HG03565 (cell line): Measurements from ENCODE around the gene ILRUN.
"Not testable (repeated sequence)": the region's sequence is repeated elsewhere in the genome, so short reads cannot be mapped to it uniquely, and the experiment has no call there.

ENCODE experiments used
- ATAC-seq: cut with Tn5 transposase; IDR thresholded peaks from one replicate; pipeline ENCODE4 v1.9.1; 2021; ENCODE audit warnings: mild to moderate bottlenecking, moderate library complexity; ENCODE audit not compliant: unreplicated experiment

The ILRUN gene

GRCh38 chr6:34696739-34697543, at the start of gene ILRUN:
ILRUN (minus strand) TSS chr6:34696767; CDS start chr6:34696603, 164 bp downstream.
- peak; percentile 60 for ATAC-seq

DNA sequence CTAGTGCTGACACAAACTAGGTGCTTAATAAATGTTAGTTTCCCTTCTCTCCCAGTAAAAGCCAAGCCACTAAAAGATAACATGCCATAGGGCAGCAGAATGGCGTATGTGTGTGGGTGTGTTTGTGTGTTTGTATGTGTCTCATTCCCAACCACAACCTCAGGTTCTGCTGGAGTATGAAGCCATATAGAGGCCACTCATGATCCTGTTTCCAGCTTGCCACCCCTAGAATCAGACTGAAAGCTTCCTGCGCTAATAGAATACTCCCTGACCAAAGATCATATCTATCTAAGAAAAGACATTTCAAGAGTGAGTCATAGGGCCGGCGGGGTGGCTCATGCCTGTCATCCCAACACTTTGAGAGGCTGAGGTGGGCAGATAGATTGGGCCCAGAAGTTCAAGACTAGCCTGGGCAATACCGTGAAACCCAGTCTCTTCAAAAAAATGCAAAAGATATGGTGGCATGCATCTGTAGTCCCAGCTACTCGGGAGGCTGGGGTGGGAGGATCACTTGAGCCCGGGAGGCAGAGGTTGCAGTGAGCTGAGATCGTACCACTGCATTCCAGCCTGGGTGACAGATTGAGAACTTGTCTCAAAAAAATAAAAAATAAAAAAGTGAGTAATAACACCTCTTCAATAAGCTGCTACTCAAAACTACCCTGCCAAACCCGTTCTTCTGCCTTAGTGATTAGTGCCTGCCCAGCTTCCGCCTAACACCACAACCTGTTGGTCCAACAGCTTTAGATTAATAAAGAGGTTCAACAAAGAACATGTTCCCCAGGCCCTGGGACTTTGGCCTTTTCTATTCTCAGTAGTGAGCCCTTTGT, 48.9 kb upstream of the ILRUN start:
- no peak for ATAC-seq

DNA sequence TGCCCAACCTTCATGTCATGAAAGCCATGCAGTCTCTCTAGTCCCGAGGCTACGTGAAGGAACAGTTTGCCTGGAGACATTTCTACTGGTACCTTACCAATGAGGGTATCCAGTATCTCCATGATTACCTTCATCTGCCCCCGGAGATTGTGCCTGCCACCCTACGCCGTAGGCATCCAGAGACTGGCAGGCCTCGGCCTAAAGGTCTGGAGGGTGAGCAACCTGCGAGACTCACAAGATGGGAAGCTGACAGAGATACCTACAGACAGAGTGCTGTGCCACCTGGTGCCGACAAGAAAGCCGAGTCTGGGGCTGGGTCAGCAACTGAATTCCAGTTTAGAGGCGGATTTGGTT, 47.7 kb upstream of the ILRUN start:
- not testable (repeated sequence) for ATAC-seq

- no peak for ATAC-seq
Observed at GRCh38 chr6:34743625-34744293, 47.2 kb upstream of the ILRUN start.

DNA sequence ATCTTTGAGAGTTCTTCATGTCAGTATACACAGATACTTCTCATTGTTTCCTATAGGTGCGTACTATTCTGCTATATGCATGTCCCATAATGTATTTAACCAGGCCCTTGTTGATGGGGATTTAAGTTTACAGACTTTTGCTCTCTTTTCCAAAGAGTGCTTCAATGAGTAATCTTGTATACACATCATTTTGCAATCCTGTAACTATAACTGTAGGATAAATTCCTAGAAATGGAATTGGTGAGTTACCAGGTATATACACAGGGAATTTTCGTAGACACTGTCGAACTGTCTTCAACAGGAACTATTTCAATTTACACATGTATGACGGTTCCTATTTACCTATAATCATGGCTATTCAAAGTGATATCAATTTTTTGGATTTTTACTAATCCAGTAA, 45.5 kb upstream of the ILRUN start:
- no peak for ATAC-seq

GRCh38 chr6:34736823-34737222, 40.3 kb upstream of the ILRUN start:
- no peak for ATAC-seq

GRCh38 chr6:34731393-34732060, 35.0 kb upstream of the ILRUN start:
- ATAC-seq = no peak

DNA sequence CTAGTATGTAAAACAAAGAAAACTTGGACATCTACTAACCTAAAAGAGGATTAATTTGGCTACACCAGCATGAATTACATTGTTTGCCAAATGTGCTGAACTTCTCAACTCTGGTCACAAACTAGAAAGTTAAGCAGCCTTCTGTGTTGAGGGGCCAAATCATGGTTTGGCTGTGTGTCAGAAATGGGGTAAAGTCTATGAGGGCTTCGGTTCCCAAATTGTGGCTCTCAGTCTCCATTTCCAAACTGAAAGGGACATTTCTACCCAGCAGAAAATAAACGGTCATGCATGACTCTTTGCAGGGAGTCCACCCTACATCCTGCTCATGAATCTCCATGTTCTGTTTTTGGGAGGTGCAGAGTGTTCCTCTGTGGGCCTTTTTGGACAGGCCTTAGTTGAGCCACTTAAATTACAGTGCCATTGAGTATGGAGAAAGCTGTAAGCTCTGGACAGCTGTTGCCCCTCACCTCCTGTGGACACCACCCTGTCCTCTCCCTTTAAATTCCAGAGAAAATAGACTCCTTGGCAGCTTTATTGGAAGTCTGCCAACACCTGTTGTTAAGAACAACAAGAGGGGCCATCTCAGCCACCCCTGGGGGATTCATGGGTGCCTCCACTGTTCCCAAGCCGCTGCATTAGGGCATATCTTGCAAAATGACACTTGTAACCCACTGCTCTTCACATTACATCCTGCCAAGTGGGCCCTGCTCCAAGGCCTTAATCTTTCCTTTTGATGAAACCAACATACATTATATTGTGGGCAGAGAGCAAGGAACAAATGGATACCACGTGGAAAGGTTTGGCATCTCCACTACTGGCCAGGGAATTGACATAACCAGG, 33.3 kb upstream of the ILRUN start:
- no peak for ATAC-seq

DNA sequence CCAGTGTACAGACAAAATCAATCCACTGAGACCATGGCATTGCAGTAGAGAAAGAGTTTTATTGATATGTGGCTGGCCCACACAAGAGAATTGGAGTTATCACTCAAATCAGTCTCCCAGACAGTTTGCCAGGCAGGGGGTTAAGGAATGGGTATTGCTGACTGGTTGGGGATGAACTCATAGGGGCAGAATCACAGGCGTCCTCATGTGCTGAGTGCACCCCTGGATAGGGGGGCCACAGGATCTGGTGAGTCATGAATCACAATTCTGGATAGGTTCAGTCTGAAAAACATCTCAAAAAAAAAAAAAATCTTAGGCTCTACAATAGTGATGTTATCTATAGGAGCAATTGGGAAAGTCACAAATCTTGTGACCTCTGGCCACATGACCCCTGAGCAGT, 29.5 kb upstream of the ILRUN start:
- no peak for ATAC-seq

- ATAC-seq = no peak
Observed at GRCh38 chr6:34723203-34723602, 26.6 kb upstream of the ILRUN start.

GRCh38 chr6:34722451-34722850, 25.9 kb upstream of the ILRUN start:
- ATAC-seq = no peak

- ATAC-seq = not testable (repeated sequence)
Observed at GRCh38 chr6:34720160-34720559, 23.6 kb upstream of the ILRUN start.

DNA sequence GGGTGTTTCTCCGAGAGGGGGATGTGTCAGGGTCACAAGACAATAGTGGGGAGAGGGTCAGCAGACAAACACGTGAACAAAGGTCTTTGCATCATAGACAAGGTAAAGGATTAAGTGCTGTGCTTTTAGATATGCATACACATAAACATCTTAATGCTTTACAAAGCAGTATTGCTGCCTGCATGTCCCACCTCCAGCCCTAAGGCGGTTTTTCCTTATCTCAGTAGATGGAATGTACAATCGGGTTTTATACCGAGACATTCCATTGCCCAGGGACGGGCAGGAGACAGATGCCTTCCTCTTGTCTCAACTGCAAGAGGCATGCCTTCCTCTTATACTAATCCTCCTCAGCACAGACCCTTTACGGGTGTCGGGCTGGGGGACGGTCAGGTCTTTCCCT, 23.1 kb upstream of the ILRUN start:
- not testable (repeated sequence) for ATAC-seq

GRCh38 chr6:34718976-34719375, 22.4 kb upstream of the ILRUN start:
- ATAC-seq = no peak

DNA sequence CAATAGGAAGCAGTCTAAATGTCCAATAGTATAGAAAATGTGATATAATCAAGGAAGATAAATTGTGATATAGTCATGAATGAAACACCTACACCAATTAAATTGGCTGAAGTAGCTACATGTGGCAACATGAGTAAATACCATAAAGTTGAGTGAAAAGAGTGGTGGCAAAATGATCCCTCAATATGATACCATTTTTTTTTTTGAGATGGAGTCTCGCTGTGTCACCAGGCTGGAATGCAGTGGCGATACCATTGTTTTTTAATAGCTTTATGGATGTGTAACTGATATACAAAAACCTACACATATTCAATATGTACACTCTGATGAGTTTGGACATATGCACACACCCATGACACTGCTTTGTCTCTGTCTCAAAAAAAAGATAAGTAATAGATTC, 20.9 kb upstream of the ILRUN start:
- no peak for ATAC-seq

GRCh38 chr6:34714663-34715062, 18.1 kb upstream of the ILRUN start:
- ATAC-seq = no peak

GRCh38 chr6:34712881-34713280, 16.3 kb upstream of the ILRUN start:
- ATAC-seq = not testable (repeated sequence)

DNA sequence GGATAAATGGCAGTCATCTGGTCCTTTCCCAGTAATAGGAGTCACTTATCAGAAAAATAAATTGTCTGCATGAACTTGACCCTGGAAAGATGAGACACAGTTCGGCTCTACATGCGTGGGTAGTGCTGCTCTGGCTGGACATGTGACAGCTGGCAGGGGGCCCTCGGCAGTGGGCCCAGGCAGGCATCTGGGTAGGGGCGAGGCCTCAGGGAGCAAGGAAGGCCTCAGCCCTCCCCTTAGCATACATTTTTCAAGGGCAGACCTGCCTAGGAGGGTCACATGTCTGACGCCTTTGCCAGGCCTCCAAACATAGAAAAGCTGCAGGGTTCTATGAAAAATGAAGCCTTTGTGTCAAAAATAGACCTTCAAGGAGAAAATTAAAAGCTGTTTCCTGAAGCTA, 12.8 kb upstream of the ILRUN start:
- no peak for ATAC-seq

DNA sequence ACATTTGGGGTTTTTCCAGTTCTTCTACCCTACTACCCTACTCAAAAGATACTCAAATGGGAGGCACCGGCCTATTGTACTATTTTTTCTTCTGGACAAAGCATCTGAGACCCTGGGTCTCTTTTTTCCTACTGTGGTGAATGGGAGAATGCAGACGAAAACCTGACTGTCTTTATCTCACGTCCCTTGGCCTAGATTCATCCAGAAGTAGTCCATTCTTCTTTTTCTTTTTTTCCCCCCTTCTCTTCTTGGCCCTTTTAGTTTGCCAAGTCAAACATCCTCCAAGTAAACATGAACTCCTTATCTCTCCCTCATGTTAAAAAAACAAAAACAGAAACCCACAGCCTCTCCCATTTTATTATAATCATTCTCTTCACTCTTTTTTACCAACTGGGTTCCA, 8.7 kb upstream of the ILRUN start:
- no peak for ATAC-seq

- no peak for ATAC-seq
Observed at GRCh38 chr6:34701199-34701598, 4.6 kb upstream of the ILRUN start.
